Large intestine (tissue), 3 donors: Measurements from ENCODE around the gene HPN. TPM values are rescaled to one million over a fixed set of nuclear protein-coding genes. Genes with fewer than 3 reads are reported as not detected.
"Not testable (repeated sequence)": the region's sequence is repeated elsewhere in the genome, so short reads cannot be mapped to it uniquely, and the experiment has no call there.

Experiments
- DNase-seq, 2 donors: peaks; one replicate each; pipeline versions ENCODE4 v3.0.0 to v3.0.0-alpha.2; 2013
- H3K27ac ChIP-seq: one replicate; pipeline ENCODE4 v1.5.1; 2013; ENCODE audit warnings: low read length
- H3K27me3 ChIP-seq: 2 replicates; pipeline ENCODE4 v1.6.1; 2013; ENCODE audit warnings: low read length; ENCODE audit not compliant: control insufficient read depth, insufficient read depth
- H3K36me3 ChIP-seq: 2 replicates; pipeline ENCODE4 v1.6.1; 2013; ENCODE audit warnings: low read length; ENCODE audit not compliant: control insufficient read depth, insufficient read depth
- H3K4me1 ChIP-seq: one replicate; pipeline ENCODE4 v1.6.1; 2013; ENCODE audit warnings: low read length; ENCODE audit not compliant: control insufficient read depth, insufficient read depth
- H3K4me3 ChIP-seq: one replicate; pipeline ENCODE4 v1.5.1; 2013; ENCODE audit warnings: low read length
- H3K9me3 ChIP-seq: one replicate; pipeline ENCODE4 v1.6.1; 2013; ENCODE audit warnings: mild to moderate bottlenecking, low read depth, low read length, moderate library complexity; ENCODE audit not compliant: control insufficient read depth
- WGBS: methylation state at CpG from one replicate; pipeline ENCODE4 v1.1.5; 2013; ENCODE audit warnings: low lambda C conversion rate; ENCODE audit not compliant: insufficient coverage; 5-methylcytosine and 5-hydroxymethylcytosine counted together
- polyA plus RNA-seq: library from polyadenylated mRNA; unstranded; fragments of 120-200 nt; gene quantifications from one replicate; pipeline ENCODE4 v1.2.1, GENCODE V29; 2013

HPN gene
- polyA plus RNA-seq, 1 donor = 309 TPM

GRCh38 chr19:35026418-35026817, 15.1 kb upstream of the HPN start:
- no peak for DNase-seq
- WGBS = no CpG with 5 or more reads among the region's 6 CpGs
- peaks cover 13% of the 10 kb centered on the region for H3K27me3 ChIP-seq
- no peaks in the 10 kb centered on the region for H3K9me3 ChIP-seq
- H3K4me1 ChIP-seq = no peaks in the 10 kb centered on the region
- no peak overlapping the region for H3K27ac ChIP-seq
- H3K36me3 ChIP-seq = peaks cover 58% of the 10 kb centered on the region
- no peak overlapping the region for H3K4me3 ChIP-seq

GRCh38 chr19:35027009-35027408, 14.5 kb upstream of the HPN start:
- Histone ChIP-seq H3K9me3 (no peaks in the 10 kb centered on the region), H3K4me1 (no peaks in the 10 kb centered on the region), H3K27ac (no peak overlapping the region), H3K4me3 (no peak overlapping the region), H3K27me3 (peaks cover 19% of the 10 kb centered on the region), H3K36me3 (peaks cover 52% of the 10 kb centered on the region)
- WGBS = 71% methylated on average over 1 of the region's 8 CpGs
- no peak for DNase-seq

GRCh38 chr19:35027851-35028599, 13.5 kb upstream of the HPN start:
- DNase-seq = no peak
- peaks cover 28% of the 10 kb centered on the region for H3K27me3 ChIP-seq
- peaks cover 46% of the 10 kb centered on the region for H3K36me3 ChIP-seq
- H3K4me3 ChIP-seq = no peak overlapping the region
- WGBS = no CpG with 5 or more reads among the region's 7 CpGs
- no peaks in the 10 kb centered on the region for H3K9me3 ChIP-seq
- no peak overlapping the region for H3K27ac ChIP-seq
- H3K4me1 ChIP-seq = no peaks in the 10 kb centered on the region

GRCh38 chr19:35028600-35028885, 13.0 kb upstream of the HPN start:
- H3K4me3 ChIP-seq, DNase-seq, H3K4me1 ChIP-seq, H3K27ac ChIP-seq, H3K9me3 ChIP-seq: not testable (repeated sequence)
- no CpG with 5 or more reads among the region's 3 CpGs for WGBS
- Histone ChIP-seq H3K36me3 (peaks cover 41% of the 10 kb centered on the region), H3K27me3 (peaks cover 31% of the 10 kb centered on the region)

GRCh38 chr19:35029275-35029736, 12.2 kb upstream of the HPN start:
- not testable (repeated sequence) for H3K9me3 ChIP-seq, DNase-seq, H3K4me3 ChIP-seq, H3K27ac ChIP-seq, H3K4me1 ChIP-seq
- WGBS = 88% methylated on average over 3 of the region's 11 CpGs
- Histone ChIP-seq H3K36me3 (peaks cover 33% of the 10 kb centered on the region), H3K27me3 (peaks cover 33% of the 10 kb centered on the region)

- no CpG with 5 or more reads among the region's 11 CpGs for WGBS
- H3K9me3 ChIP-seq = no peaks in the 10 kb centered on the region
- H3K27me3 ChIP-seq = peaks cover 33% of the 10 kb centered on the region
- H3K4me1 ChIP-seq = no peaks in the 10 kb centered on the region
- peaks cover 30% of the 10 kb centered on the region for H3K36me3 ChIP-seq
- no peak for DNase-seq
- peak overlapping the region; percentile 24 for H3K4me3 ChIP-seq
- no peak overlapping the region for H3K27ac ChIP-seq
These were observed 11.7 kb upstream of the HPN start for GRCh38 chr19:35029737-35030256.

GRCh38 chr19:35030257-35031071, 11.1 kb upstream of the HPN start, which contains the start of gene SCN1B:
TSS of gene SCN1B (plus strand) at chr19:35030470. CDS start at chr19:35030821, 351 bp downstream.
- Histone ChIP-seq H3K27me3 (peaks cover 33% of the 10 kb centered on the region), H3K27ac (no peak within 1 kb of the TSS), H3K4me3 (peak within 1 kb of the TSS; percentile 24), H3K36me3 (peaks cover 25% of the 10 kb centered on the region), H3K4me1 (no peaks in the 10 kb centered on the region), H3K9me3 (no peaks in the 10 kb centered on the region)
- no CpG with 5 or more reads among the region's 118 CpGs for WGBS
- DNase-seq = peak in 1 of 2 donors; percentile 67

GRCh38 chr19:35031072-35031881, 10.2 kb upstream of the HPN start:
- no peaks in the 10 kb centered on the region for H3K9me3 ChIP-seq
- H3K27ac ChIP-seq = no peak overlapping the region
- 2% methylated on average over 6 of the region's 31 CpGs for WGBS
- peak overlapping the region; percentile 1 for H3K4me3 ChIP-seq
- peak in 1 of 2 donors; percentile 31 for DNase-seq
- H3K27me3 ChIP-seq = peaks cover 33% of the 10 kb centered on the region
- H3K36me3 ChIP-seq = peaks cover 18% of the 10 kb centered on the region
- no peaks in the 10 kb centered on the region for H3K4me1 ChIP-seq

- Histone ChIP-seq H3K4me1 (no peaks in the 10 kb centered on the region), H3K4me3 (no peak overlapping the region), H3K27me3 (peaks cover 33% of the 10 kb centered on the region), H3K9me3 (no peaks in the 10 kb centered on the region), H3K27ac (no peak overlapping the region), H3K36me3 (peaks cover 7% of the 10 kb centered on the region)
- no peak for DNase-seq
- no CpG with 5 or more reads among the region's 17 CpGs for WGBS
These were observed 9.1 kb upstream of the HPN start for GRCh38 chr19:35032356-35032865.
